BJ (cell line): ENCODE measurements around the gene LRRC43. TPM values are rescaled to one million over a fixed set of nuclear protein-coding genes. Genes with fewer than 3 reads are reported as not detected.

ENCODE experiments used
- CTCF ChIA-PET: fragments of 350-600 bp; formaldehyde crosslinking; extraction: SDS; loops from one replicate; lab custom pipeline; 2021; ENCODE audit warnings: antibody characterized with exemption, inconsistent platforms; lab: Yijun Ruan, JAX
- POLR2A ChIA-PET: fragments of 300-600 bp; sonication (Branson Sonifier 250); formaldehyde crosslinking; extraction: SDS; loops from one replicate; lab custom pipeline; 2021; ENCODE audit warnings: antibody characterized with exemption; lab: Charles Lee
- DNase-seq: peaks from one replicate; pipeline ENCODE4 v3.0.0-alpha.2; 2011; ENCODE audit warnings: low read depth
- H3K27me3 ChIP-seq: 2 replicates; pipeline ENCODE4 v1.6.0; 2011; ENCODE audit warnings: low read length; ENCODE audit not compliant: control insufficient read depth, insufficient read depth
- H3K36me3 ChIP-seq: 2 replicates; pipeline ENCODE4 v1.5.1; 2011; ENCODE audit warnings: low read length; ENCODE audit not compliant: control insufficient read depth, insufficient read depth
- H3K4me3 ChIP-seq: 2 replicates; pipeline ENCODE4 v1.5.1; 2011; ENCODE audit warnings: low read depth, mild to moderate bottlenecking, control low read depth, low read length
- polyA plus RNA-seq: library from polyadenylated mRNA; depleted of rRNA; stranded (reverse); fragments of >200 nt; gene quantifications from 2 replicates; pipeline ENCODE4 v1.2.3, GENCODE V29; 2011; rRNA removed
- small RNA-seq: library from RNA; depleted of rRNA; stranded (forward); fragments of <200 nt; gene quantifications from one replicate; pipeline ENCODE3, GENCODE V24; 2012; ENCODE audit warnings: low replicate concordance, low read depth; ENCODE audit not compliant: insufficient read length
- TF ChIP-seq, protein P1 (sequence below): IDR thresholded peaks from 2 replicates; pipeline ENCODE4 v1.5.1; 2011; ENCODE audit warnings: low read depth, mild to moderate bottlenecking, control low read depth, inconsistent platforms, low read length, moderate library complexity; ENCODE audit not compliant: insufficient read depth

Gene LRRC43
- polyA plus RNA-seq, 1 experiment = 1.6 TPM

DNA sequence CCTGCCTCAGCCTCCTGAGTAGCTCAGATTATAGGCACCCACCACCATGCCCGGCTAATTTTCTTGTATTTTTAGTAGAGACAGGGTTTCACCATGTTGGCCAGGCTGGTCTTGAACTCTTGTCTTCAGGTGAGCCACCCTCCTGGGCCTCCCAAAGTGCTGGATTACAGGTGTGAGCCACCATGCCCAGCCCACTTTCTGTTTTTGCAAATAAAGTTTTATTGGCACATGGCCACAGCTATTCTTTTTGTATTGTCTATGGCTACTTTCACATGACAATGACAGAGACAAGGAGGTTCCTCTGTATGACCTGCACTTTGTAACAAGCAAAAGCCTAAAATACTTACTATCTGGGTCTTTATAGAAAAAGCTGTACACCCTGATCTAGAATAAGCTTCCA is 62.6 kb downstream of the LRRC43 start:
- no peaks in the 10 kb centered on the region for H3K27me3 ChIP-seq
- ChIA-PET POLR2A (no interaction called here), CTCF (interaction anchor here (1.8 kb wide), 1 partner anchor 16 kb away, joined by 4 read pairs; no protein-coding TSS in a partner anchor)
- TF ChIP-seq, protein P1, sequence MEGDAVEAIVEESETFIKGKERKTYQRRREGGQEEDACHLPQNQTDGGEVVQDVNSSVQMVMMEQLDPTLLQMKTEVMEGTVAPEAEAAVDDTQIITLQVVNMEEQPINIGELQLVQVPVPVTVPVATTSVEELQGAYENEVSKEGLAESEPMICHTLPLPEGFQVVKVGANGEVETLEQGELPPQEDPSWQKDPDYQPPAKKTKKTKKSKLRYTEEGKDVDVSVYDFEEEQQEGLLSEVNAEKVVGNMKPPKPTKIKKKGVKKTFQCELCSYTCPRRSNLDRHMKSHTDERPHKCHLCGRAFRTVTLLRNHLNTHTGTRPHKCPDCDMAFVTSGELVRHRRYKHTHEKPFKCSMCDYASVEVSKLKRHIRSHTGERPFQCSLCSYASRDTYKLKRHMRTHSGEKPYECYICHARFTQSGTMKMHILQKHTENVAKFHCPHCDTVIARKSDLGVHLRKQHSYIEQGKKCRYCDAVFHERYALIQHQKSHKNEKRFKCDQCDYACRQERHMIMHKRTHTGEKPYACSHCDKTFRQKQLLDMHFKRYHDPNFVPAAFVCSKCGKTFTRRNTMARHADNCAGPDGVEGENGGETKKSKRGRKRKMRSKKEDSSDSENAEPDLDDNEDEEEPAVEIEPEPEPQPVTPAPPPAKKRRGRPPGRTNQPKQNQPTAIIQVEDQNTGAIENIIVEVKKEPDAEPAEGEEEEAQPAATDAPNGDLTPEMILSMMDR = no peak
- H3K4me3 ChIP-seq = no peak overlapping the region
- peaks cover 8% of the 10 kb centered on the region for H3K36me3 ChIP-seq
- DNase-seq = no peak

GRCh38 chr12:122250047-122250446 is 67.1 kb downstream of the LRRC43 start:
- Histone ChIP-seq H3K36me3 (peaks cover 6% of the 10 kb centered on the region), H3K27me3 (no peaks in the 10 kb centered on the region), H3K4me3 (no peak overlapping the region)
- TF ChIP-seq, protein P1 = no peak
- DNase-seq = no peak
- ChIA-PET POLR2A (no interaction called here), CTCF (no interaction called here)

DNA sequence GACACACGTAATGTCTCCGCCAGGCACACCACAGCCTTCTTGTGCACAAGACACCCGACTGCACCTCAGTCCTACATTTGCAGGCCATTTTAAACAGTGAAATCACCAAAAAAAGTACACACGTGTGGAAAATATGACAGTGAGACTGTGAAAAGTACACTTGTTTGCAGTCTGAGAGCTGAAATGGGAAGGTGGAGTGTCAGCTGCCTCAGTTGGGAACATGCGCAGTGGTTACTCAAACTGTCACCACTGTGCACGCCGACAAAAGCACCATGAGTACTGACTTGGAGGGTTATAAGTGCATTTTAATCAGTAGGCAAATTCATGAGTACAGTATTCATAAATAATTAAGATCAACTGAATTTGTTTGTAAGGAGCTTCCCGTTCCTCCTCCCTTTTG is 67.6 kb downstream of the LRRC43 start:
- no peaks in the 10 kb centered on the region for H3K27me3 ChIP-seq
- no peak for DNase-seq
- peaks cover 6% of the 10 kb centered on the region for H3K36me3 ChIP-seq
- no peak overlapping the region for H3K4me3 ChIP-seq
- ChIA-PET CTCF (interaction anchor here (0.6 kb wide), 1 partner anchor 9 kb away, joined by 3 read pairs; no protein-coding TSS in a partner anchor), POLR2A (no interaction called here)
- TF ChIP-seq, protein P1 = no peak

Small RNA genes lying within 50 kb of the gene (small RNA-seq; reads per million reads assigned to genes)
- not detected for gene DIABLO

Other genes starting within 250 kb of the LRRC43 start
- 2.7 and 3.4 TPM in 2 replicates for gene BCL7A, start 161.2 kb upstream of the LRRC43 start, polyA plus RNA-seq
- 3.3 and 4.8 TPM in 2 replicates for gene MLXIP, start 104.4 kb upstream of the LRRC43 start, polyA plus RNA-seq
- gene IL31, start 8.9 kb upstream of the LRRC43 start, polyA plus RNA-seq = not detected in 2 replicates
- gene B3GNT4, start 20.6 kb downstream of the LRRC43 start, polyA plus RNA-seq = 0.18 TPM in 1 of 2 replicates, not detected in the other
- gene DIABLO, start 42.9 kb downstream of the LRRC43 start, polyA plus RNA-seq = 45.2 and 49.1 TPM in 2 replicates
- gene VPS33A, start 83.4 kb downstream of the LRRC43 start, polyA plus RNA-seq = 13.2 and 20.2 TPM in 2 replicates
- gene CLIP1, start 239.5 kb downstream of the LRRC43 start, polyA plus RNA-seq = 81.2 and 104 TPM in 2 replicates